WTC11 (cell line): ENCODE measurements around the gene KRTAP10-3. TPM values are rescaled to one million over a fixed set of nuclear protein-coding genes. Genes with fewer than 3 reads are reported as not detected.
A peak's percentile ranks its signal among the peaks of the same experiment; 100 is the strongest.

ENCODE experiments used
- ATAC-seq: fragments of 200-7000 bp; cut with Tn5 transposase; 2 replicates; pipeline ENCODE4 v1.10.0; 2021; ENCODE audit warnings: mild to moderate bottlenecking, moderate library complexity
- CTCF ChIA-PET: fragments of 300-600 bp; sonication (Branson Sonifier 250); formaldehyde crosslinking; loops from one replicate; lab custom pipeline; 2021; ENCODE audit warnings: antibody characterized with exemption; lab: Charles Lee
- POLR2A ChIA-PET: fragments of 350-600 bp; sonication (Branson Sonifier 250); formaldehyde crosslinking; loops from one replicate; lab custom pipeline; 2021; ENCODE audit warnings: antibody characterized with exemption; lab: Charles Lee
- DNase-seq: peaks from one replicate; pipeline ENCODE4 v3.0.0; 2021; ENCODE audit warnings: low spot score
- H3K27ac Mint-ChIP-seq: 2 replicates; pipeline ENCODE4 v1.8.0; 2021; ENCODE audit warnings: mixed read lengths
- H3K27me3 Mint-ChIP-seq: 2 replicates; pipeline ENCODE4 v1.8.0; 2021; ENCODE audit warnings: low read depth, mild to moderate bottlenecking, moderate library complexity, mixed read lengths
- H3K36me3 Mint-ChIP-seq: 2 replicates; pipeline ENCODE4 v1.8.0; 2021; ENCODE audit warnings: mixed read lengths
- H3K4me1 Mint-ChIP-seq: 2 replicates; pipeline ENCODE4 v1.8.0; 2022; ENCODE audit warnings: mixed read lengths
- H3K4me3 Mint-ChIP-seq: 2 replicates; pipeline ENCODE4 v1.8.0; 2021; ENCODE audit warnings: mild to moderate bottlenecking, moderate library complexity, mixed read lengths
- H3K9me3 Mint-ChIP-seq: 2 replicates; pipeline ENCODE4 v1.8.0; 2021; ENCODE audit warnings: mixed read lengths
- CBFB ChIP-seq: sonication (generic); formaldehyde crosslinking; IDR thresholded peaks from 2 replicates; pipeline ENCODE4 v1.8.1; 2022; ENCODE audit warnings: mild to moderate bottlenecking, low read depth, missing genetic modification reagents
- EMX1 ChIP-seq: fragments of 250-450 bp; sonication (Bioruptor Pico); IDR thresholded peaks from 2 replicates; pipeline ENCODE4 v1.8.0; 2021; ENCODE audit warnings: mild to moderate bottlenecking
- ESRRA ChIP-seq: sonication (generic); formaldehyde crosslinking; IDR thresholded peaks from 2 replicates; pipeline ENCODE4 v1.8.1; 2022; ENCODE audit warnings: mild to moderate bottlenecking, missing genetic modification reagents, borderline replicate concordance
- MLX ChIP-seq: sonication (generic); formaldehyde crosslinking; IDR thresholded peaks from 2 replicates; pipeline ENCODE4 v1.8.1; 2023; ENCODE audit warnings: mild to moderate bottlenecking, missing genetic modification reagents, moderate library complexity
- ZNF423 ChIP-seq: fragments of 250-450 bp; sonication (Bioruptor Pico); IDR thresholded peaks from 2 replicates; pipeline ENCODE4 v2.1.2; 2022; ENCODE audit warnings: mild to moderate bottlenecking, moderate library complexity
- total RNA-seq: library from RNA; stranded (reverse); gene quantifications from 3 replicates; pipeline ENCODE4 v1.2.3, GENCODE V29; 2021
- TF ChIP-seq, protein P1 (sequence below): fragments of 250-450 bp; sonication (Bioruptor Pico); IDR thresholded peaks from 2 replicates; pipeline ENCODE4 v1.9.0; 2021; ENCODE audit warnings: mild to moderate bottlenecking, borderline replicate concordance
- TF ChIP-seq, protein P2 (sequence below): fragments of 200-600 bp; IDR thresholded peaks from 2 replicates; pipeline ENCODE4 v1.8.0; 2022; ENCODE audit warnings: antibody characterized with exemption

Gene KRTAP10-3
- total RNA-seq, 1 experiment from 2014 or later, result not detected

DNA sequence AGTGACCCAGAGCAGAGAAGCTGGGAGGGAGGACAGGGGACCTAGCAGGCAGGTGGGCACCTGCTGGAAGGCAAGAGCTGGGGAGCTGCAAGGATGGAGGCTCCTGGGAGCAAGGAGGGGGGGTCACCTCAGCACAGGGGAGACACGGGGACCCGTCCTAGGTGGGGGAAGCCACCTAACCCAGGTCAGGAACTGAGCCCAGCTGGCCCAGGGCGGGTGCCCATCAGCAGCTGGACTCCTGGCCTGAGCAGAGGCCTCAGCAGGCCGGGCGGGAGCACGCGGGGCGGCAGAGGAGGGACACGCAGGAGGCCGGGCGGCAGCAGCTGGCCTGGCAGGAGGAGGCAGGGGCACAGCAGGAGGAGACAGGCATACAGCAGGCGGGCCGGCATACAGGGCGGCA is 19.5 kb downstream of the KRTAP10-3 start (continued):
- TF ChIP-seq, protein P1, sequence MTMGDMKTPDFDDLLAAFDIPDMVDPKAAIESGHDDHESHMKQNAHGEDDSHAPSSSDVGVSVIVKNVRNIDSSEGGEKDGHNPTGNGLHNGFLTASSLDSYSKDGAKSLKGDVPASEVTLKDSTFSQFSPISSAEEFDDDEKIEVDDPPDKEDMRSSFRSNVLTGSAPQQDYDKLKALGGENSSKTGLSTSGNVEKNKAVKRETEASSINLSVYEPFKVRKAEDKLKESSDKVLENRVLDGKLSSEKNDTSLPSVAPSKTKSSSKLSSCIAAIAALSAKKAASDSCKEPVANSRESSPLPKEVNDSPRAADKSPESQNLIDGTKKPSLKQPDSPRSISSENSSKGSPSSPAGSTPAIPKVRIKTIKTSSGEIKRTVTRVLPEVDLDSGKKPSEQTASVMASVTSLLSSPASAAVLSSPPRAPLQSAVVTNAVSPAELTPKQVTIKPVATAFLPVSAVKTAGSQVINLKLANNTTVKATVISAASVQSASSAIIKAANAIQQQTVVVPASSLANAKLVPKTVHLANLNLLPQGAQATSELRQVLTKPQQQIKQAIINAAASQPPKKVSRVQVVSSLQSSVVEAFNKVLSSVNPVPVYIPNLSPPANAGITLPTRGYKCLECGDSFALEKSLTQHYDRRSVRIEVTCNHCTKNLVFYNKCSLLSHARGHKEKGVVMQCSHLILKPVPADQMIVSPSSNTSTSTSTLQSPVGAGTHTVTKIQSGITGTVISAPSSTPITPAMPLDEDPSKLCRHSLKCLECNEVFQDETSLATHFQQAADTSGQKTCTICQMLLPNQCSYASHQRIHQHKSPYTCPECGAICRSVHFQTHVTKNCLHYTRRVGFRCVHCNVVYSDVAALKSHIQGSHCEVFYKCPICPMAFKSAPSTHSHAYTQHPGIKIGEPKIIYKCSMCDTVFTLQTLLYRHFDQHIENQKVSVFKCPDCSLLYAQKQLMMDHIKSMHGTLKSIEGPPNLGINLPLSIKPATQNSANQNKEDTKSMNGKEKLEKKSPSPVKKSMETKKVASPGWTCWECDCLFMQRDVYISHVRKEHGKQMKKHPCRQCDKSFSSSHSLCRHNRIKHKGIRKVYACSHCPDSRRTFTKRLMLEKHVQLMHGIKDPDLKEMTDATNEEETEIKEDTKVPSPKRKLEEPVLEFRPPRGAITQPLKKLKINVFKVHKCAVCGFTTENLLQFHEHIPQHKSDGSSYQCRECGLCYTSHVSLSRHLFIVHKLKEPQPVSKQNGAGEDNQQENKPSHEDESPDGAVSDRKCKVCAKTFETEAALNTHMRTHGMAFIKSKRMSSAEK, result no peak
- TF ChIP-seq ESRRA (CRISPR knock-in tag), result no peak

DNA sequence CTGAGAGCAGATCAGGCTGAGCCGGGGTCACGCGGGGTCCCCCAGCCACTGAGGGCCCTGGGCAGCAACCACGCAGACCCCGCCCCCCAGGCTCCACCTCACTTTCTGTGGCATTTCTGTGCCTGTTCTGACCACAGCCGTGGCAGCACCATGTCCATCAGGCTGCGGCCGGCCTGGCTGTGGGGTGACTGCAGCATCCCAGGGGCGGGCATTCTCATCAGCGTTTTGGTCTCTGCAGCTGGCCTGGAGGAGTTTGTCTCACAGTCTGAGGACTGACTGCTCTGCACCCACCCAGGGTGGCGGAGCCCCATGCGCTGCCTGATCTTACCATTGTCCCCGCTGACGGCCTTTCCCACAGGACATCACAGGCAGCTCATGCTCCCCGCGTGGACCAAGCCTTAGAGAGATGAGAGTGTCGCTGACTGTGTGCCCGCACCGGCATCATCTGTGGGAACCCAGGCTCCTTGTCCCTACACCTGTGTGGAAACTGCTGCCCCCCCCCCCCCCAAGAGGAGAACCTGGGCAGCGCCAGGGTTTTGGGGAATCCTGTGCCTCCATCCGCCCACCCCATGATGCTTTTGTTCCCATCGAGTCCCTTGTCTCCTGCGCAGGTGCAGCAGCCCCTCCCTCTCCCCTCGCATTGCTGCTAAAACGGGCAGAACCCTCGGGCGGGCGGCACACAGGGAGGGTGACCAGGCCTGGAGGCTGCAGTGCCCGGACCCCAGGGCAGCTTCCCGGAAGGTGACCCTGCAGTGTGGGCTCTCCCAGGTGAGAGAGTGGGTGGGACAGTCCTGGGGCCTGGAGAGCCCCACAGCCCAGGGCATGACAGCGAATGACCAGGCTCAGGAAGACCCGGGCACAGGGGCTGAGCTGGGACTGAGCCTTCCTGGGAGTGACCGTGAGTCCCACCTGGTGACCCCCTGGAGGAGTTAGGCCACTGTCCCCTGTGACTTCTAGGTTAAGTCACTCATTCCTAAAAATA is 20.4 kb downstream of the KRTAP10-3 start:
- ChIA-PET CTCF (no interaction called here), POLR2A (no interaction called here)
- Mint-ChIP-seq H3K4me3 (no peak overlapping the region), H3K9me3 (peaks cover 7% of the 10 kb centered on the region), H3K27me3 (no peaks in the 10 kb centered on the region), H3K4me1 (0 out of 2 replicates have a peak, but pooled peaks cover 6% of the 10 kb centered on the region), H3K36me3 (0 out of 2 replicates have a peak, but pooled peaks cover 2% of the 10 kb centered on the region), H3K27ac (no peak overlapping the region)
- no peak for ATAC-seq
- no peak for DNase-seq
- TF ChIP-seq MLX (CRISPR knock-in tag) (no peak), CBFB (CRISPR knock-in tag) (no peak), ZNF423 (CRISPR knock-in tag) (no peak)
- TF ChIP-seq, protein P1, result no peak
- TF ChIP-seq, protein P2, sequence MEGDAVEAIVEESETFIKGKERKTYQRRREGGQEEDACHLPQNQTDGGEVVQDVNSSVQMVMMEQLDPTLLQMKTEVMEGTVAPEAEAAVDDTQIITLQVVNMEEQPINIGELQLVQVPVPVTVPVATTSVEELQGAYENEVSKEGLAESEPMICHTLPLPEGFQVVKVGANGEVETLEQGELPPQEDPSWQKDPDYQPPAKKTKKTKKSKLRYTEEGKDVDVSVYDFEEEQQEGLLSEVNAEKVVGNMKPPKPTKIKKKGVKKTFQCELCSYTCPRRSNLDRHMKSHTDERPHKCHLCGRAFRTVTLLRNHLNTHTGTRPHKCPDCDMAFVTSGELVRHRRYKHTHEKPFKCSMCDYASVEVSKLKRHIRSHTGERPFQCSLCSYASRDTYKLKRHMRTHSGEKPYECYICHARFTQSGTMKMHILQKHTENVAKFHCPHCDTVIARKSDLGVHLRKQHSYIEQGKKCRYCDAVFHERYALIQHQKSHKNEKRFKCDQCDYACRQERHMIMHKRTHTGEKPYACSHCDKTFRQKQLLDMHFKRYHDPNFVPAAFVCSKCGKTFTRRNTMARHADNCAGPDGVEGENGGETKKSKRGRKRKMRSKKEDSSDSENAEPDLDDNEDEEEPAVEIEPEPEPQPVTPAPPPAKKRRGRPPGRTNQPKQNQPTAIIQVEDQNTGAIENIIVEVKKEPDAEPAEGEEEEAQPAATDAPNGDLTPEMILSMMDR, result no peak

GRCh38 chr21:44535963-44536362 is 22.6 kb downstream of the KRTAP10-3 start:
- CTCF ChIA-PET, result interaction anchor here (0.6 to 1.4 kb wide), 3 partner anchors 14 to 85 kb away, joined by 3 to 8 read pairs (median 3); no protein-coding TSS in a partner anchor
- peak; percentile 21; the same call in 1 of the 2 replicates for ATAC-seq
- Mint-ChIP-seq H3K36me3 (0 out of 2 replicates have a peak, but pooled peaks cover 2% of the 10 kb centered on the region), H3K4me3 (no peak overlapping the region), H3K9me3 (peaks cover 7% of the 10 kb centered on the region)
- no peak for TF ChIP-seq ESRRA (CRISPR knock-in tag)
- TF ChIP-seq EMX1, result no peak
- TF ChIP-seq, all 79 proteins: peak for 0
- POLR2A ChIA-PET, result interaction anchor here (0.7 kb wide), 1 partner anchor 712 kb away, joined by 4 read pairs; no protein-coding TSS in a partner anchor
- DNase-seq, result no peak
- no peaks in the 10 kb centered on the region for H3K27me3 Mint-ChIP-seq
- no peak overlapping the region for H3K27ac Mint-ChIP-seq
- H3K4me1 Mint-ChIP-seq, result peaks cover 2% of the 10 kb centered on the region; the same call in 1 of the 2 replicates
